H9 (cell line): Measurements from ENCODE around the gene KRT79. TPM values are rescaled to one million over a fixed set of nuclear protein-coding genes. Genes with fewer than 3 reads are reported as not detected.

ENCODE experiments used
- DNase-seq: peaks from one replicate; pipeline ENCODE4 v3.0.0-alpha.2; 2017
- H2AFZ ChIP-seq: one replicate; pipeline ENCODE4 v1.6.1; 2013; ENCODE audit warnings: mild to moderate bottlenecking, low read length, control low read depth, moderate library complexity
- H2AK5ac ChIP-seq: 2 replicates; pipeline ENCODE4 v1.6.1; 2013; ENCODE audit warnings: low read length, control low read depth, mixed read lengths; ENCODE audit not compliant: insufficient read length
- H2BK120ac ChIP-seq: one replicate; pipeline ENCODE4 v1.6.1; 2013; ENCODE audit warnings: low read depth, mild to moderate bottlenecking, low read length, control low read depth, inconsistent platforms; ENCODE audit not compliant: poor library complexity, severe bottlenecking
- H2BK12ac ChIP-seq: 2 replicates; pipeline ENCODE4 v1.6.1; 2013; ENCODE audit warnings: low read length, control low read depth, mixed read lengths, low read depth; ENCODE audit not compliant: insufficient read length
- H2BK15ac ChIP-seq: 2 replicates; pipeline ENCODE4 v1.6.1; 2013; ENCODE audit warnings: low read depth, low read length, control low read depth
- H2BK20ac ChIP-seq: one replicate; pipeline ENCODE4 v1.6.1; 2013; ENCODE audit warnings: low read depth, mild to moderate bottlenecking, low read length, control low read depth, inconsistent platforms; ENCODE audit not compliant: poor library complexity, severe bottlenecking
- H2BK5ac ChIP-seq: 2 replicates; pipeline ENCODE4 v1.6.1; 2013; ENCODE audit warnings: low read length, control low read depth, mixed read lengths; ENCODE audit not compliant: insufficient read length
- H3K14ac ChIP-seq: 2 replicates; pipeline ENCODE4 v1.6.1; 2013; ENCODE audit warnings: low read length, control low read depth; ENCODE audit not compliant: insufficient read depth
- H3K18ac ChIP-seq: 2 replicates; pipeline ENCODE4 v1.6.1; 2013; ENCODE audit warnings: low read depth, mild to moderate bottlenecking, mixed read lengths, low read length, control low read depth; ENCODE audit not compliant: insufficient read length
- H3K23ac ChIP-seq: 2 replicates; pipeline ENCODE4 v1.6.1; 2013; ENCODE audit warnings: low read length, control low read depth, mixed read lengths, low read depth; ENCODE audit not compliant: insufficient read length
- H3K23me2 ChIP-seq: 2 replicates; pipeline ENCODE4 v1.6.1; 2013; ENCODE audit warnings: low read depth, mild to moderate bottlenecking, mixed read lengths, low read length, control low read depth; ENCODE audit not compliant: insufficient read length, poor library complexity, severe bottlenecking
- H3K27ac ChIP-seq: 2 replicates; pipeline ENCODE4 v1.5.1; 2013; ENCODE audit warnings: low read length, control low read depth, mixed read lengths, low read depth; ENCODE audit not compliant: insufficient read length
- H3K27me3 ChIP-seq: 2 replicates; pipeline ENCODE4 v1.6.1; 2013; ENCODE audit warnings: low read length, control low read depth, inconsistent platforms; ENCODE audit not compliant: insufficient read depth
- H3K4ac ChIP-seq: 2 replicates; pipeline ENCODE4 v1.6.1; 2013; ENCODE audit warnings: low read depth, mild to moderate bottlenecking, control low read depth, inconsistent platforms, low read length, moderate library complexity
- H3K4me1 ChIP-seq: 2 replicates; pipeline ENCODE4 v1.6.1; 2013; ENCODE audit warnings: low read length, control low read depth, inconsistent platforms; ENCODE audit not compliant: insufficient read depth
- H3K4me2 ChIP-seq: 2 replicates; pipeline ENCODE4 v1.6.1; 2013; ENCODE audit warnings: low read length, control low read depth, mixed read lengths; ENCODE audit not compliant: insufficient read length, insufficient read depth
- H3K56ac ChIP-seq: 2 replicates; pipeline ENCODE4 v1.6.1; 2013; ENCODE audit warnings: low read depth, mild to moderate bottlenecking, mixed read lengths, low read length, control low read depth; ENCODE audit not compliant: insufficient read length
- H3K79me1 ChIP-seq: 2 replicates; pipeline ENCODE4 v1.6.1; 2013; ENCODE audit warnings: low read depth, mild to moderate bottlenecking, moderate library complexity, low read length, control low read depth, inconsistent platforms; ENCODE audit not compliant: insufficient read depth, poor library complexity, severe bottlenecking
- H3K79me2 ChIP-seq: 2 replicates; pipeline ENCODE4 v1.6.1; 2013; ENCODE audit warnings: low read length, control low read depth, inconsistent platforms; ENCODE audit not compliant: insufficient read depth
- H3K9ac ChIP-seq: 2 replicates; pipeline ENCODE4 v1.6.1; 2013; ENCODE audit warnings: low read length, control low read depth, mixed read lengths; ENCODE audit not compliant: insufficient read length; ENCODE audit errors: extremely low read depth
- H3K9me3 ChIP-seq: one replicate; pipeline ENCODE4 v1.6.1; 2013; ENCODE audit warnings: low read depth, low read length, inconsistent platforms; ENCODE audit not compliant: control insufficient read depth
- H3T11ph ChIP-seq: one replicate; pipeline ENCODE4 v1.6.1; 2013; ENCODE audit warnings: mild to moderate bottlenecking, low read length, control low read depth, inconsistent platforms
- H4K20me1 ChIP-seq: one replicate; pipeline ENCODE4 v1.6.1; 2013; ENCODE audit not compliant: control insufficient read depth, insufficient read length, insufficient read depth
- H4K5ac ChIP-seq: 2 replicates; pipeline ENCODE4 v1.6.1; 2013; ENCODE audit warnings: low read depth, mild to moderate bottlenecking, mixed read lengths, low read length, control low read depth; ENCODE audit not compliant: insufficient read length
- H4K8ac ChIP-seq: replicated peaks from 2 replicates; pipeline ENCODE4 v1.6.1; 2013; ENCODE audit warnings: low read length, control low read depth, mixed read lengths, low read depth; ENCODE audit not compliant: insufficient read length
- H4K91ac ChIP-seq: 2 replicates; pipeline ENCODE4 v1.6.1; 2013; ENCODE audit warnings: low read depth, mild to moderate bottlenecking, moderate library complexity, mixed read lengths, low read length, control low read depth; ENCODE audit not compliant: insufficient read length
- H3K27ac Mint-ChIP-seq, 3 experiments: 2 replicates in 2 of 3; 3 replicates in 1 of 3; pipeline ENCODE4 v1.8.0; 2020 to 2021; ENCODE audit warnings: mixed read lengths in 3 of 3, mild to moderate bottlenecking in 1 of 3, moderate library complexity in 1 of 3
- H3K27me3 Mint-ChIP-seq: 2 replicates; pipeline ENCODE4 v1.8.0; 2021; ENCODE audit warnings: low read depth, mild to moderate bottlenecking, moderate library complexity, mixed read lengths
- H3K36me3 Mint-ChIP-seq, 3 experiments: 2 replicates in 2 of 3; 3 replicates in 1 of 3; pipeline ENCODE4 v1.8.0; 2020 to 2021; ENCODE audit warnings: low read depth in 3 of 3, mixed read lengths in 3 of 3; ENCODE audit not compliant: insufficient read depth in 1 of 3
- H3K4me1 Mint-ChIP-seq, 2 experiments: 2 replicates each; pipeline ENCODE4 v1.8.0; 2020; ENCODE audit warnings: mixed read lengths in 2 of 2
- H3K4me3 Mint-ChIP-seq, 2 experiments: 2 replicates in 1 of 2; 3 replicates in 1 of 2; pipeline ENCODE4 v1.8.0; 2020 to 2021; ENCODE audit warnings: mild to moderate bottlenecking in 2 of 2, mixed read lengths in 2 of 2, moderate library complexity in 1 of 2
- H3K9me3 Mint-ChIP-seq, 2 experiments: 2 replicates in 1 of 2; 3 replicates in 1 of 2; pipeline ENCODE4 v1.8.0; 2020; ENCODE audit warnings: mild to moderate bottlenecking in 2 of 2, mixed read lengths in 2 of 2, moderate library complexity in 1 of 2
- CTCF ChIP-seq: fragments of 200-600 bp; sonication (generic); conservative IDR thresholded peaks from 3 replicates; pipeline ENCODE4 v1.8.0; 2021; ENCODE audit warnings: antibody characterized with exemption, mild to moderate bottlenecking
- total RNA-seq: library from RNA; stranded (reverse); gene quantifications from 2 replicates; pipeline ENCODE4 v1.2.1, GENCODE V29; 2021

KRT79 gene
- total RNA-seq, 1 experiment from 2014 or later, result not detected

- H3K18ac ChIP-seq, result no peak overlapping the region
- H3K36me3 Mint-ChIP-seq, result no peaks in the 10 kb centered on the region
These were observed 17.7 kb upstream of the KRT79 start for GRCh38 chr12:52851787-52852186.

More at GRCh38 chr12:52851787-52852186, 17.7 kb upstream of the KRT79 start:
- no peak for DNase-seq
- peaks cover 25% of the 10 kb centered on the region for H3K27me3 Mint-ChIP-seq
- no peak overlapping the region for H2BK20ac ChIP-seq
- H3K4ac ChIP-seq, result no peak overlapping the region
- H2BK15ac ChIP-seq, result no peak overlapping the region
- H2BK5ac ChIP-seq, result no peak overlapping the region
- H3K9ac ChIP-seq, result no peak overlapping the region
- H4K20me1 ChIP-seq, result no peaks in the 10 kb centered on the region
- no peaks in the 10 kb centered on the region for H3K27me3 ChIP-seq
- H3K23ac ChIP-seq, result no peak overlapping the region
- H2BK120ac ChIP-seq, result no peak overlapping the region
- peaks cover 0 to 4% of the 10 kb centered on the region in 2 experiments; a peak in 1 of 4 replicates for H3K4me1 Mint-ChIP-seq
- H3K14ac ChIP-seq, result no peak overlapping the region
- no peak for TF ChIP-seq CTCF
- H4K91ac ChIP-seq, result no peak overlapping the region
- no peak overlapping the region for H4K8ac ChIP-seq
- no peak overlapping the region for H2AFZ ChIP-seq
- no peak overlapping the region for H3K4me2 ChIP-seq
- H3K9me3 ChIP-seq, result no peaks in the 10 kb centered on the region
- H2AK5ac ChIP-seq, result no peak overlapping the region
- H2BK12ac ChIP-seq, result no peak overlapping the region
- no peaks in the 10 kb centered on the region for H3K79me2 ChIP-seq
- no peak overlapping the region for H3T11ph ChIP-seq
- H3K27ac ChIP-seq, result no peak overlapping the region
- H3K27ac Mint-ChIP-seq, result no peak overlapping the region
- H3K79me1 ChIP-seq, result no peaks in the 10 kb centered on the region
- no peak overlapping the region for H4K5ac ChIP-seq
- H3K4me1 ChIP-seq, result no peaks in the 10 kb centered on the region
- H3K23me2 ChIP-seq, result no peaks in the 10 kb centered on the region
- H3K56ac ChIP-seq, result no peak overlapping the region
- no peaks in the 10 kb centered on the region for H3K9me3 Mint-ChIP-seq
- H3K4me3 Mint-ChIP-seq, result no peak overlapping the region
